Activated T-helper 1 cell treated with anti-CD3 and anti-CD28 coated beads, Interleukin-2, amount 50 U/mL, for 16 hours (primary cell): Measurements from ENCODE around the gene PRKAB1.

Source experiments
- DNase-seq, 2 donors: peaks; one replicate each; pipeline ENCODE4 v3.0.0-alpha.2; 2020; ENCODE audit warnings: low read depth in 1 of 2, low spot score in 1 of 2

Gene PRKAB1

GRCh38 chr12:119710965-119711551 is 43.1 kb downstream of the PRKAB1 start:
- DNase-seq, result no peak

GRCh38 chr12:119711693-119712092 is 43.8 kb downstream of the PRKAB1 start:
- no peak for DNase-seq

- DNase-seq, result no peak
Observed at GRCh38 chr12:119712721-119713120, 44.8 kb downstream of the PRKAB1 start.

DNA sequence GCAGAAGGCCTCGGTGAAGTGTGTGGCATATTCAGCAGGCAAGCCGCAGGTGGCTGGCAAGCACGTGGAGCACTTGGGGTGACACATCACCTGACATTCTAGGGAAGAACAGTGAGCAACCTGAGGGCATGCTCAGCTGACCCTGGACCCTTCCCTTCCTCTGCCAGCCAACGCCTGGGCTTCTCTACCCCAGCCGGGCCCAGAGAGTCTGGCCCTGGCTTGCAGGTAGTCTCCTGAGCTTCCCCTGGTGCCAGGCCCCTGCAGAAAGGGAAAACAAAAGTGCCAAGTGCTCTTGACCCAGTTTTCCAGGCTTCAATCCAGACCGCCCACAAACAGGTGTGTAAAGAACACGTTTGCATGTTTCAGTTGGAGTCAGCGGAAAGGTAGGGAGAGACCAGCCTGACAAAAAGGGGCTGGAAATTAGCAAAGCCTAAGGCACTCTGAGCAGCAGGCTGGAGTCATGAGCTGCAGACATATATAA is 45.7 kb downstream of the PRKAB1 start:
- no peak for DNase-seq

DNA sequence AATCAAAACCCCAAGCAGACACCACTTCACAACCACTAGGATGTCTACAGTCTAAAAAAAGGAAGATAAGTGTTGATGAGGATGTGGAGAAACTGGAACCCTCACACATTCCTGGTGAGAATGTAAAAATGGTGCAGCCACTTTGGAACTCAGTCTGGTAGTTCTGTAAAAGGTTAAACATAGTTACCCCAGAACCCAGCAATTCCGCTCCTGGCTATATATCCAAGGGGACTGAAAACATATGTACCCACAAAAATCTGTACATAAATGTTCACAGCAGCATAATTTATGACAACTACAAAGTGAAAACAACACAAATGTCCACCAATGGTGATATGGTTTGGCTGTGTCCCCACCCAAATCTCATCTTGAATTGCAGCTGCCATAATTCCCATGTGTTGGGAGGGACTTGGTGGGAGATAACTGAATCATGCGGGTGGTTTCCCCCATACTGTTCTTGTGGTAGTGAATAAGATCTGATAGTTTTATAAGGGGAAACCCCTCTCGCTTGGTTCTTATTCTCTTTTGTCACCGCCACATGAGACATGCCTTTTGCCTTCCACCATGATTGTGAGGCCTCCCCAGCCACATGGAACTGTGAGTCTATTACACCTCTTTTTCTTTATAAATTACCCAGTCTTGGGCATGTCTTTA is 46.8 kb downstream of the PRKAB1 start:
- no peak for DNase-seq

DNA sequence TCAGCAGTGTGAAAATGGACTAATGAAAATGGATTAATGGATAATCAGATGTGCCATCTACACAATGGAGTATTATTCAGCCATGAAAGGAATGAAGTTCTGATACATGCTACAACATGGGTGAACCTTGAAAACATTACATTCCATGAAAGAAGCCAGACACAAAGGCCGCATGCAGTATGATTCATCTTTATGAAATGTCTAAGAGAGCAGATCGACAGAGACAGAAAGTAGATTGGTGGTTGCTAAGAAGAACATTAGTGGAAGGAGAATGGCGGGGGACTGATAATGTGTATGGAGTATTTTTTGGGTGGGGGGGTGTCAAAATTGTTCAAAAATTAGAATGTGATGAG is 47.3 kb downstream of the PRKAB1 start:
- no peak for DNase-seq

DNA sequence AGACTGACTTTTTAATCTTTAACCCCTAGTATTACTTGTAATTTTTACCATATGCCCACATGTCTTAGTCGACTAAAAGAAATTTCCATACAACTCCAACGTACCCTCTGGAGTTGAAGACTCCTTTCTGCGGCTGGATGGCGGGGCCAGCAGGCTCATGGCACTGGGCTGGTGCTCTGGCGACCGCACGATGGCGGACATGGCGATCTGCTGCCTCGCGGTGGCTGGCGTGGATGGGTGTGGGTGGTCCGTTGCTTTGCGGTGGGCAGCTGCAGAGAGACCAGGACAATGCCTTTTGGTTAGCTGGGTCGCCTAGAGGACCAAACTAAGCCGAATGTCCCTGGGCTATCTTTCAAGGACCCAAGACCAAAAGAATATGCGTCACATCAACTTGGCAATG is 50.2 kb downstream of the PRKAB1 start:
- no peak for DNase-seq

DNA sequence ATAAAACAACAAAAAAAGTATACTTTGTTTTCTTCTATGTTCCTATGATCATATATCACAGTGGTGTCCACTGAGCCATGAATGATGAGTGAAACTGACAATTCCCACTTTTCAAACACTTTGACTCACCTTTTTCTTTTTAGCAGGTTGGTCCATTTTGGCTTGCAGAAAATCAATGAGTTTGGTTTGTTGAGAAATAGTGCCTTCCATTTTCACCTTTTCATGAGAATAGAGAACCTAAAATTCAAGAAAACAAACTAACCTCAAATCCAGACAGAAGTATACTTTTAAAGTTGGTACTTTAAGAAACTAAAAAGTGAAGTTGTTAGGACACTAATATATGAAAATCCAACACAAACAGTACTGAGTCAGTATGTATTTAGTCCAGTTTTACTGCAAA is 52.4 kb downstream of the PRKAB1 start:
- no peak for DNase-seq

DNA sequence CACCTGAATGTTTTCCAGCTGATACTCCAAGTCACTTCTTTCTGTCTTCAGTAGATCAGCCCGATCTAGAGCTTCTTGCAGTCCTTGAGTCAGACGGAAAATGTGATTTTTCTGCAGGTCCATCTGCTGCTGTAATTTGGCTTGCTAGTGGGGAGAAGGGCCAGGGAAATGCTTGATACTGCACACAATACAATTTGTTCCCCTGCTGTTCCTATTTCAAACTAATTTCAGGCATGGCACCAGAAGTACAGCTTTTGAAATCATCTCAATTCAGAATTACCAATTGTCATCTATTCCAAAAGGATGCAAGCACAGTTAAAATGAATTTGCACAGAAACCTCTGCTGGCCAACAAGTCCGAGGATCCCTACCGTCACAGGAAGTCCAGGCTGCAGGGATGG is 53.4 kb downstream of the PRKAB1 start:
- DNase-seq, result no peak

DNA sequence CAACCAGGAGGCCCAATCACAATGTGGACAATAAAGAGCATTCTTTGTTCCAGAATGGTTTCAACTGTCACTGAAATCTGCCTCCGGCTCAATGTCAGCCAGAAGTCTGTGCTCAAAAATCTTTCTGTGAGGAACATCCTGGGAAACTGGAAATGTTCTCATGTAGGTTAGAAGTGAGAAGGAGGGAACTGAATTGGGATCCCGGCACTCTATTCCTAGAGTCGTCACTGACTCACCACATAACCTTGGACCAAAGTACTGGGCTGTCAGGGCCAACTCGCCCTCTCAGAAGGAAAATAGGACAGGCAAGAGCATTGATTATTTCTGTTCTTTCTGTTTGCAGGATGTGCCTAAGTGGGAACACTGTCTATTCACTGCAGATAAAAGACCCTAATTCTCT is 57.6 kb downstream of the PRKAB1 start:
- DNase-seq, result no peak

DNA sequence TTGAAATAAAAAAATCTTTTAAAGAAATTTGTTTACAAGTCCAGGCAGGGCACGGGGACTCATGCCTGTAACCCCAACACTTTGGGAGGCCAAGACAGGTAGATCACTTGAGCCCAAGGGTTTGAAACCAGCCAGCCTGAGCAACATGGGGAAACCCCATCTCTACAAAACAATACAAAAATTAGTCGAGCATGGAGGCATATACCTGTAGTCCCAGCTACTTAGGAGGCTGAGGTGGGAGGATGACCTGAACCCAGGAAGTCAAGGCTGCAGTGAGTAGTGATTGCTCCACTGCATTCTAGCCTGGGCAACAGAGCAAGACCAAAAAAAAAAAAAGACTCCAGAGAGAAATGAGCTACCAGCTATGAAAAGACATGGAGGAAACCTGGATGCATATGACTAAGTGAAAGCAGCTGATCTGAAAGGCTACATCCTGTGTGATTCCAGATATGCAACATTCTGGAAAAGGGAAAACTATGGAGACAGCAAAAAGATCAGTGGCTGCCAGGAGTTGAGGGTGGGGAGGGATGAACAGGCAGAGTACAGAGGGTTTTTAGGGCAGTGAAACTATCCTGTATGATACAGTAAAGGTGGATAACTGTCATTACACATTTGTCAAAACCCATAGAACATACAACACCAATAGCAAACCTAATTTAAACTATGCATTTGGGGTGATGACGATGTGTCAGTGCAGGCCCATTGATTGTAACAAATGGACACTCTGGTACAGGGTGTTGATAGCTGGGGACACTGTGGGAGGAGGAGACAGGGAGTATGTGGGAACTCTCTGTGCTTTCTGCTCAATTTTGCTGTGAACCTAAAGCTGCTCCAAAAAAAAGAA is 59.9 kb downstream of the PRKAB1 start:
- DNase-seq, result no peak

DNA sequence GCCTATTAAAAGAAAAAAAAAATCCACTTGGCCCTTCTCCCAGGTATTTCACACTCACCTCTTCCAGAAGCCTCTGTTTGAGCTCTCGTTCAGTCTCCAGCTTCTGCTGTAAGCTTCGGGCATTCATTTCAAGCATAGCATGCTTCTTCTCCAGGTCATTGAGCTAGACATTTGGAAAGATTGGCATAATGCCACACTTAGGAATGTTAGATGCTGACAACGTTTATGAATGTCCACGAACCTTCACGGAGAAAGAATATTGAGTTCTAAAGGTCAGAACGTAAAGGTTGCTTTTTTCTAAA is 60.5 kb downstream of the PRKAB1 start:
- no peak for DNase-seq

DNA sequence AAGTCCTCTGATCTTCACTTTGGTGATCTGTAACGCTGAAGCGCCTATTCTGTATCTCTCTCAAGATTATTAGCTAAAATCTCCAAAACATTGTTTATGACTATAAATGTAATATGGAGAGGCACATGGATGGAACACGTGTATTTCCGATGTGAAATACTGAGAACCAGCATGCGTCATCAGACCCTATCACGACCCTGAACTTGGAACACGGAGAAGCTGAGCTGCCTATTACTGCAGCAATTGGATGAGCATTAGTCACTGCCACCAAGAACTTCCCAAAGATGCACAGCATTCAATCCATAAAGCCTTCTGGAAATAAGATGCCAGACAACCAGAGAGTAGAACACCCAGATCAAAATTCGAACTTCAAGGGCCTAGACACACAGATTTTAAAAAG is 61.9 kb downstream of the PRKAB1 start:
- DNase-seq, result no peak

DNA sequence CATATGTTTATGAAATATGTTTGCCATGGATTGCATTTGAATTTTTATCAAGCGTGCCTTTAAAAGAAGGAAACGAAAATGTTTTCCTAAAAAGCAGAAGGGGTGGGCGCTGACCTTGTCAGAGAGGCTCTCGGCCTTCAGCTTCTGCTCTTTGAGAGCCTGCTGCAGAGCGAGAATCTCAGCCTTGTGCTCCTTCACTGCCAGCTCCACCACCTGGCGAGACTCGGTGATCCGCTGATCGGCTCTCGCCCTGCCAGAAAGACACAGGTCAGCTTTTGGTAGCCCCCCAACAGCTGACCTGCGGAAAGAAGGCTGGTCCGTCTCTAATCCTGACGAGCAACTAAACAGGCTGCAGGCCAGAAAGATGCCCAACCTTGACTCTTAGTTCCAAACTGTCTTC is 62.4 kb downstream of the PRKAB1 start:
- DNase-seq, result no peak
